WTC11 (cell line): Measurements from ENCODE around the gene LAMTOR5. TPM values are rescaled to one million over a fixed set of nuclear protein-coding genes. Genes with fewer than 3 reads are reported as not detected.

ENCODE experiments used
- ATAC-seq: fragments of 200-7000 bp; cut with Tn5 transposase; 2 replicates; pipeline ENCODE4 v1.10.0; 2021; ENCODE audit warnings: mild to moderate bottlenecking, moderate library complexity
- CTCF ChIA-PET: fragments of 300-600 bp; sonication (Branson Sonifier 250); formaldehyde crosslinking; loops from one replicate; lab custom pipeline; 2021; ENCODE audit warnings: antibody characterized with exemption; lab: Charles Lee
- POLR2A ChIA-PET: fragments of 350-600 bp; sonication (Branson Sonifier 250); formaldehyde crosslinking; loops from one replicate; lab custom pipeline; 2021; ENCODE audit warnings: antibody characterized with exemption; lab: Charles Lee
- DNase-seq: peaks from one replicate; pipeline ENCODE4 v3.0.0; 2021; ENCODE audit warnings: low spot score
- H3K27ac Mint-ChIP-seq: 2 replicates; pipeline ENCODE4 v1.8.0; 2021; ENCODE audit warnings: mixed read lengths
- H3K27me3 Mint-ChIP-seq: 2 replicates; pipeline ENCODE4 v1.8.0; 2021; ENCODE audit warnings: low read depth, mild to moderate bottlenecking, moderate library complexity, mixed read lengths
- H3K36me3 Mint-ChIP-seq: 2 replicates; pipeline ENCODE4 v1.8.0; 2021; ENCODE audit warnings: mixed read lengths
- H3K4me1 Mint-ChIP-seq: 2 replicates; pipeline ENCODE4 v1.8.0; 2022; ENCODE audit warnings: mixed read lengths
- H3K4me3 Mint-ChIP-seq: 2 replicates; pipeline ENCODE4 v1.8.0; 2021; ENCODE audit warnings: mild to moderate bottlenecking, moderate library complexity, mixed read lengths
- H3K9me3 Mint-ChIP-seq: 2 replicates; pipeline ENCODE4 v1.8.0; 2021; ENCODE audit warnings: mixed read lengths
- AFF4 ChIP-seq: sonication (generic); formaldehyde crosslinking; IDR thresholded peaks from 2 replicates; pipeline ENCODE4 v1.8.1; 2023; ENCODE audit warnings: mild to moderate bottlenecking, missing genetic modification reagents, borderline replicate concordance
- CREM ChIP-seq: sonication (generic); formaldehyde crosslinking; IDR thresholded peaks from 2 replicates; pipeline ENCODE4 v1.8.1; 2022; ENCODE audit warnings: mild to moderate bottlenecking, missing genetic modification reagents, moderate library complexity
- ETV6 ChIP-seq: sonication (generic); formaldehyde crosslinking; IDR thresholded peaks from 2 replicates; pipeline ENCODE4 v1.8.1; 2022; ENCODE audit warnings: mild to moderate bottlenecking, missing genetic modification reagents
- GABPB1 ChIP-seq: sonication (generic); formaldehyde crosslinking; IDR thresholded peaks from 2 replicates; pipeline ENCODE4 v1.8.1; 2023; ENCODE audit warnings: mild to moderate bottlenecking, missing genetic modification reagents
- GTF2I ChIP-seq: fragments of 250-450 bp; sonication (Bioruptor Pico); conservative IDR thresholded peaks from 2 replicates; pipeline ENCODE4 v1.4.0; 2021; ENCODE audit warnings: mild to moderate bottlenecking
- IRF2 ChIP-seq: sonication (generic); formaldehyde crosslinking; IDR thresholded peaks from 2 replicates; pipeline ENCODE4 v1.8.0; 2022; ENCODE audit warnings: low read depth, missing genetic modification reagents, borderline replicate concordance
- MAX ChIP-seq: sonication (generic); formaldehyde crosslinking; IDR thresholded peaks from 2 replicates; pipeline ENCODE4 v1.8.0; 2022; ENCODE audit warnings: mild to moderate bottlenecking, missing genetic modification reagents
- NFYB ChIP-seq: sonication (generic); formaldehyde crosslinking; conservative IDR thresholded peaks from 2 replicates; pipeline ENCODE4 v1.8.0; 2022; ENCODE audit warnings: low read depth, missing genetic modification reagents
- OVOL2 ChIP-seq: fragments of 250-450 bp; sonication (Bioruptor Pico); IDR thresholded peaks from 2 replicates; pipeline ENCODE4 v1.9.0; 2021; ENCODE audit warnings: mild to moderate bottlenecking, borderline replicate concordance
- SOX15 ChIP-seq: fragments of 250-450 bp; sonication (Bioruptor Pico); IDR thresholded peaks from 2 replicates; pipeline ENCODE4 v1.9.0; 2021; ENCODE audit warnings: mild to moderate bottlenecking
- SP1 ChIP-seq: sonication (generic); formaldehyde crosslinking; conservative IDR thresholded peaks from 2 replicates; pipeline ENCODE4 v1.8.1; 2022; ENCODE audit warnings: missing genetic modification reagents
- ZNF121 ChIP-seq: sonication (generic); formaldehyde crosslinking; IDR thresholded peaks from 2 replicates; pipeline ENCODE4 v1.8.0; 2023; ENCODE audit warnings: missing genetic modification reagents
- ZNF219 ChIP-seq: sonication (generic); formaldehyde crosslinking; IDR thresholded peaks from 2 replicates; pipeline ENCODE4 v1.8.0; 2023; ENCODE audit warnings: missing genetic modification reagents, mild to moderate bottlenecking, borderline replicate concordance
- ZNF423 ChIP-seq: fragments of 250-450 bp; sonication (Bioruptor Pico); IDR thresholded peaks from 2 replicates; pipeline ENCODE4 v2.1.2; 2022; ENCODE audit warnings: mild to moderate bottlenecking, moderate library complexity
- total RNA-seq: library from RNA; stranded (reverse); gene quantifications from 3 replicates; pipeline ENCODE4 v1.2.3, GENCODE V29; 2021
- TF ChIP-seq, protein P1 (sequence below): sonication (generic); formaldehyde crosslinking; IDR thresholded peaks from 2 replicates; pipeline ENCODE4 v1.8.1; 2023; ENCODE audit warnings: mild to moderate bottlenecking, missing genetic modification reagents, moderate library complexity
- TF ChIP-seq, protein P2 (sequence below): sonication (generic); formaldehyde crosslinking; IDR thresholded peaks from 2 replicates; pipeline ENCODE4 v1.8.0; 2023; ENCODE audit warnings: missing genetic modification reagents, mild to moderate bottlenecking, borderline replicate concordance
- TF ChIP-seq, protein P3 (sequence below): sonication (generic); formaldehyde crosslinking; IDR thresholded peaks from 2 replicates; pipeline ENCODE4 v1.8.0; 2023; ENCODE audit warnings: missing genetic modification reagents

LAMTOR5 gene
- total RNA-seq, 1 experiment from 2014 or later = 76.0 TPM

- CTCF ChIA-PET = interaction anchor here (0.7 to 7.7 kb wide), 24 partner anchors 10 to 286 kb away, joined by 3 to 188 read pairs (median 6); partner anchors contain the start of genes KCNC4 and RBM15
- H3K9me3 Mint-ChIP-seq = no peaks in the 10 kb centered on the region
- no peak overlapping the region for H3K27ac Mint-ChIP-seq
- peaks cover 24% of the 10 kb centered on the region for H3K4me1 Mint-ChIP-seq
- ATAC-seq = no peak
- H3K27me3 Mint-ChIP-seq = no peaks in the 10 kb centered on the region; the same call in 1 of the 2 replicates
- no peak for DNase-seq
- TF ChIP-seq, protein P1, sequence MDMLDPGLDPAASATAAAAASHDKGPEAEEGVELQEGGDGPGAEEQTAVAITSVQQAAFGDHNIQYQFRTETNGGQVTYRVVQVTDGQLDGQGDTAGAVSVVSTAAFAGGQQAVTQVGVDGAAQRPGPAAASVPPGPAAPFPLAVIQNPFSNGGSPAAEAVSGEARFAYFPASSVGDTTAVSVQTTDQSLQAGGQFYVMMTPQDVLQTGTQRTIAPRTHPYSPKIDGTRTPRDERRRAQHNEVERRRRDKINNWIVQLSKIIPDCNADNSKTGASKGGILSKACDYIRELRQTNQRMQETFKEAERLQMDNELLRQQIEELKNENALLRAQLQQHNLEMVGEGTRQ (CRISPR knock-in tag) = peak; percentile 32; the same call in 1 of the 2 replicates
- TF ChIP-seq GTF2I (CRISPR knock-in tag) = no peak
- TF ChIP-seq, all 79 proteins: peak for 1
- H3K4me3 Mint-ChIP-seq = no peak overlapping the region
- H3K36me3 Mint-ChIP-seq = no peaks in the 10 kb centered on the region
- POLR2A ChIA-PET = no interaction called here
Measured at GRCh38 chr1:110454328-110454727, 46.8 kb upstream of the LAMTOR5 start.

DNA sequence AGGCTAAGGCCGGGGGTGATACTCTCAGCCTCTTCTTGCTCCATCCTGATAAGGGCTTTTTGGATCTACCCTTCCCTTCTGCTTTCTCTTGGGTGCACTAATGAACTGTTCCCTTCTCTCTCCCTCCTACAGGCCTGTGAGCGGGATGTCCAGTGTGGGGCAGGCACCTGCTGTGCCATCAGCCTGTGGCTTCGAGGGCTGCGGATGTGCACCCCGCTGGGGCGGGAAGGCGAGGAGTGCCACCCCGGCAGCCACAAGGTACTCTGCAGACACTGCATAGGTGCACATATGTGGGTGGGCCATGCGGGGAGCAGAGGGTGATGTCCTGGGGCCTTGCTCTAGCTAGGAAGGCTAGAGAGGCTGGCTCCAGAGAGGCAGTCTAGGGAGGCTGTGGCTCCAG lies 46.3 kb upstream of the LAMTOR5 start:
- ChIA-PET POLR2A (no interaction called here), CTCF (interaction anchor here (1.7 to 7.7 kb wide), 8 partner anchors 20 to 257 kb away, joined by 7 to 188 read pairs (median 22); partner anchors contain the start of gene RBM15)
- Mint-ChIP-seq H3K27me3 (no peaks in the 10 kb centered on the region; the same call in 1 of the 2 replicates), H3K4me1 (peaks cover 24% of the 10 kb centered on the region), H3K4me3 (no peak overlapping the region), H3K9me3 (no peaks in the 10 kb centered on the region), H3K27ac (no peak overlapping the region), H3K36me3 (no peaks in the 10 kb centered on the region)
- no peak for DNase-seq
- no peak for TF ChIP-seq SOX15 (CRISPR knock-in tag)
- TF ChIP-seq NFYB (CRISPR knock-in tag) = no peak
- TF ChIP-seq ETV6 (CRISPR knock-in tag) = no peak
- no peak for TF ChIP-seq ZNF219 (CRISPR knock-in tag)
- TF ChIP-seq, protein P2, sequence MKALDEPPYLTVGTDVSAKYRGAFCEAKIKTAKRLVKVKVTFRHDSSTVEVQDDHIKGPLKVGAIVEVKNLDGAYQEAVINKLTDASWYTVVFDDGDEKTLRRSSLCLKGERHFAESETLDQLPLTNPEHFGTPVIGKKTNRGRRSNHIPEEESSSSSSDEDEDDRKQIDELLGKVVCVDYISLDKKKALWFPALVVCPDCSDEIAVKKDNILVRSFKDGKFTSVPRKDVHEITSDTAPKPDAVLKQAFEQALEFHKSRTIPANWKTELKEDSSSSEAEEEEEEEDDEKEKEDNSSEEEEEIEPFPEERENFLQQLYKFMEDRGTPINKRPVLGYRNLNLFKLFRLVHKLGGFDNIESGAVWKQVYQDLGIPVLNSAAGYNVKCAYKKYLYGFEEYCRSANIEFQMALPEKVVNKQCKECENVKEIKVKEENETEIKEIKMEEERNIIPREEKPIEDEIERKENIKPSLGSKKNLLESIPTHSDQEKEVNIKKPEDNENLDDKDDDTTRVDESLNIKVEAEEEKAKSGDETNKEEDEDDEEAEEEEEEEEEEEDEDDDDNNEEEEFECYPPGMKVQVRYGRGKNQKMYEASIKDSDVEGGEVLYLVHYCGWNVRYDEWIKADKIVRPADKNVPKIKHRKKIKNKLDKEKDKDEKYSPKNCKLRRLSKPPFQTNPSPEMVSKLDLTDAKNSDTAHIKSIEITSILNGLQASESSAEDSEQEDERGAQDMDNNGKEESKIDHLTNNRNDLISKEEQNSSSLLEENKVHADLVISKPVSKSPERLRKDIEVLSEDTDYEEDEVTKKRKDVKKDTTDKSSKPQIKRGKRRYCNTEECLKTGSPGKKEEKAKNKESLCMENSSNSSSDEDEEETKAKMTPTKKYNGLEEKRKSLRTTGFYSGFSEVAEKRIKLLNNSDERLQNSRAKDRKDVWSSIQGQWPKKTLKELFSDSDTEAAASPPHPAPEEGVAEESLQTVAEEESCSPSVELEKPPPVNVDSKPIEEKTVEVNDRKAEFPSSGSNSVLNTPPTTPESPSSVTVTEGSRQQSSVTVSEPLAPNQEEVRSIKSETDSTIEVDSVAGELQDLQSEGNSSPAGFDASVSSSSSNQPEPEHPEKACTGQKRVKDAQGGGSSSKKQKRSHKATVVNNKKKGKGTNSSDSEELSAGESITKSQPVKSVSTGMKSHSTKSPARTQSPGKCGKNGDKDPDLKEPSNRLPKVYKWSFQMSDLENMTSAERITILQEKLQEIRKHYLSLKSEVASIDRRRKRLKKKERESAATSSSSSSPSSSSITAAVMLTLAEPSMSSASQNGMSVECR (CRISPR knock-in tag) = no peak
- TF ChIP-seq GTF2I (CRISPR knock-in tag) = no peak
- no peak for ATAC-seq

DNA sequence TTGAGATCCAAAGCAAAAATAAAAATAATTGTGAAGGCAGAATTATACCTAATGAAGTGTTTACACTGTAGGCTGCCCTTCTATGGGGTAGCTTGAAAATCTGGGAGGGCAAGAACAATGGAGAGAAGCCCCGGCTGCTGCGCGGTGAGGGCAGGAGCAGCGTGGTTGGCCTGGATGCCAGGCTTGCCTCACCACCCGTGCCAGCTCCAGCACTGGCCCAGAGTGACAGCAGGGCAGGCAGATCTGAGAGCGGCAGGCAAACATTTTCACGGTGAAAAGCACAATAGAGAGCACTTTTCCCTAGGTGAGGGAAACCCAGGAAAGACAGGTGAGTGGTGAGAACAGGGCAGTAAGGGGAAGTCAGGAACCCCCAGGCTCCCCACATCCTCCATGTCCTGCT lies 44.8 kb upstream of the LAMTOR5 start:
- peaks cover 24% of the 10 kb centered on the region for H3K4me1 Mint-ChIP-seq
- no peak overlapping the region for H3K27ac Mint-ChIP-seq
- H3K36me3 Mint-ChIP-seq = no peaks in the 10 kb centered on the region
- H3K27me3 Mint-ChIP-seq = no peaks in the 10 kb centered on the region; the same call in 1 of the 2 replicates
- H3K9me3 Mint-ChIP-seq = no peaks in the 10 kb centered on the region
- TF ChIP-seq, protein P2 (CRISPR knock-in tag) = no peak
- TF ChIP-seq SP1 (CRISPR knock-in tag) (no peak), OVOL2 (CRISPR knock-in tag) (no peak), CREM (no peak), IRF2 (CRISPR knock-in tag) (no peak), ZNF423 (CRISPR knock-in tag) (no peak), ZNF121 (CRISPR knock-in tag) (no peak), AFF4 (CRISPR knock-in tag) (no peak), MAX (CRISPR knock-in tag) (no peak), GABPB1 (CRISPR knock-in tag) (no peak)
- TF ChIP-seq, protein P3, sequence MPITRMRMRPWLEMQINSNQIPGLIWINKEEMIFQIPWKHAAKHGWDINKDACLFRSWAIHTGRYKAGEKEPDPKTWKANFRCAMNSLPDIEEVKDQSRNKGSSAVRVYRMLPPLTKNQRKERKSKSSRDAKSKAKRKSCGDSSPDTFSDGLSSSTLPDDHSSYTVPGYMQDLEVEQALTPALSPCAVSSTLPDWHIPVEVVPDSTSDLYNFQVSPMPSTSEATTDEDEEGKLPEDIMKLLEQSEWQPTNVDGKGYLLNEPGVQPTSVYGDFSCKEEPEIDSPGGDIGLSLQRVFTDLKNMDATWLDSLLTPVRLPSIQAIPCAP = no peak
- ATAC-seq (no peak), DNase-seq (no peak)
- no peak overlapping the region for H3K4me3 Mint-ChIP-seq
- ChIA-PET CTCF (interaction anchor here (0.8 to 7.7 kb wide), 5 partner anchors 8 to 245 kb away, joined by 4 to 188 read pairs (median 33); no protein-coding TSS in a partner anchor), POLR2A (no interaction called here)
